ENCODE measurements around the gene MIEF1.

Gene MIEF1

GRCh38 chr22:39470451-39471291, 31.4 kb upstream of the MIEF1 start:
- DNase-seq (ENCODE audit: low read depth in 2 of 3, low spot score in 2 of 3) = no peak

GRCh38 chr22:39471381-39472141, 30.5 kb upstream of the MIEF1 start:
- DNase-seq (ENCODE audit: low read depth in 2 of 3, low spot score in 2 of 3) = no peak

DNA sequence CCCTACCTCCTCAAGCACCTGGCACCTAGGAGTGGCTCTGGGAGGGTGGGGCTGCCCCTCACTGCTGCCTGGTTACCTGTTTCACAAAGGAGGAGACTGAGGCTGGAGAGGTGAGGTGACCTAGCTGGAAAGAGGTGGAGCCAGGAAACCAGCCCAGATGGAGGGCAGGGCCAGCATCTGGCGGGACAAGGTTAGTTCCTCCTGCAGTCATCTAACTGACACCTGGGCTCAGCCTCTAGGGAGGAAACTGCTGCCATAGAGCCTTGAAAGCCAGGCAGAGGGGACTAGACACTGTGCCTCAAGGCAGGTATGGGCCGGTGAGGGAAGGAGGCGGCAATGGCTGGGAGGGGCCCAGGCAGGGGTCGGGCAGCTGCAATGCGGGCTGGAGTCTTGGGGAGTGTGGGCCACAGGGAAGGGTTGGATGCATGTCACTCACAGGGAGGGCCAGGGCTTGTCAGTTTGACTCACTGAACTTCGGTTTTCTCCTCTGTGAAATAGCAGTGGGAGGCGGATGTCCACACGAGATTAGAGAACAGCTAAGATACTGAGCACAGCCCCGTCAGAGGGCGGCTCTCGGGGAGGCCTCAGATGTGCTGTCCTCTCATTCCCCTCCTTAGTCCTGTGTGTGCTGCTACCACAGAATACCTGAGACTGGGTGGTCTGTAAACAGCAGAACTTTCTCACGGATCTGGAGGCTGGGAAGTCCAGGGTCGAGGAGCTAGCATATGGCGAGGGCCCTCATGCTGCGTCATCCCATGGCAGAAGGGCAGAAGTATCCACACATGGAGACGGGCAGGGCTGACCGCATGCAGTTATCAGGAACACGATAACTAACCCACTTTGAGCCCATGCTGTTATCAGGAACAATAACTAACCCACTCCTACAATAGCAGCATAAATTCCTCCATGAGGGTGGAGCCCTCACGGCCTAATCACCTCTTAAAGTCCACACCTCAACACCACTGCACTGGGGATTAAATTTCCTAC, 29.2 kb upstream of the MIEF1 start:
- DNase-seq (ENCODE audit: low read depth in 2 of 3, low spot score in 2 of 3) = no peak

DNA sequence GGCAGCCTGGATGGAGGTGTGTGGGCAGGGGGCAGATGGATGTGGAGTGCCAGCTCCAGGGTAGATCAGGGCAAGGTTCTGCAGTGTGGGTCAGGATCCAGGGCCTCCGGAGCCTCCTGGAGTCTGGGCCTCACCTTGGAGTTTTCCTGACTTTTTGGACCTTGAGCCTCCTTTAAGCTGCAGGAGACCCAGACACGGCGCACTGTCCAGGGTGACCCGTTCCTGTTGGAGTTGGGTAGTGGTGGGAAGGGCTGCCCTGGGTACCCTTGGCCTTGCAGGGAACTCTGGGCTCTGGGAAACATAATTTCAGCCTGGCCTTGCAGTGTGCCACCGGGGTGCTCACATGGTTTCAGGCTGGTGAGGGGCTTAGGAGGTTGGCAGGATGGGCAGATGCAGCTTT, 28.2 kb upstream of the MIEF1 start:
- DNase-seq (ENCODE audit: low read depth in 2 of 3, low spot score in 2 of 3) = no peak

GRCh38 chr22:39474351-39475111, 27.6 kb upstream of the MIEF1 start:
- no peak for DNase-seq (ENCODE audit: low read depth in 2 of 3, low spot score in 2 of 3)

GRCh38 chr22:39475337-39475736, 26.8 kb upstream of the MIEF1 start:
- no peak for DNase-seq (ENCODE audit: low read depth in 2 of 3, low spot score in 2 of 3)

DNA sequence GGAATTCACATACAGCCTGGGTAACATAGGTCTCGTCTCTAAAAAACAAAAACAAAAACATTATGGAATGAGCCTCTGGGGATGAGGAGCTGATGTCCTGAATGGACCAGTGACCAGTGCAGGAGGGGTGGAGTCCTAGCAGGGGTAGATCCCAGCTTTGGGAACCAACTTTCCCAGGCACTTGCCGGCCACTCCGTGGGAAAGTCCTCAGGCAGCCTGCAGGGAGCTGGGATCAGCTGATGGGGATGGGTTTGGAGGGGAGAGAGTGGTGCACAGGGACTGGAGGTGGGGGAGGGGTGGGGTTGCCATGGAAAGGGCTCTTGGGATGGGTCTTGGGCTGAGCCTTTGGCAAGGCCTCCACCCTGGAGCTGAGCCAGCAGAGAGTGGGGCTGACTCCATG, 26.2 kb upstream of the MIEF1 start:
- no peak for DNase-seq (ENCODE audit: low read depth in 2 of 3, low spot score in 2 of 3)

- DNase-seq (ENCODE audit: low read depth in 2 of 3, low spot score in 2 of 3) = no peak
These were observed 25.4 kb upstream of the MIEF1 start for GRCh38 chr22:39476664-39477063.

DNA sequence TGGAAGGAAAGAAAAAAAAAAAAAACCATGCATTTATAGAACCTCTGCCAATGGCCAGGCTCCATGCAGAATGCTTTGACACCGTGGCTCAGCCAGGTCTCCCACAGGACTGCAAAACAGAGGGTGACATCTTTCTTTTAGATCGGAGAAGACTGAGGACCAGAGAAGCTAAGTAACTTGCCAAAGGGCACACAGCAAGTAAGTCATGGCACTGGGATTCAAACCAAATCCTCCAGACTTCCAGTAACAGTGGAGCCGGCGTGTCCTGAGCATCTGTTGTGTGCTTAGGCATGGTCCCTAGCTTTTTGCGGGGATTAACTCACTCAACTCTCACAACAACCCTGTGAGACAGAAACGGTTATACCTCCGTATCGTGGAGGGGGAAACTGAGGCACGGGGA, 24.5 kb upstream of the MIEF1 start:
- no peak for DNase-seq (ENCODE audit: low read depth in 2 of 3, low spot score in 2 of 3)

DNA sequence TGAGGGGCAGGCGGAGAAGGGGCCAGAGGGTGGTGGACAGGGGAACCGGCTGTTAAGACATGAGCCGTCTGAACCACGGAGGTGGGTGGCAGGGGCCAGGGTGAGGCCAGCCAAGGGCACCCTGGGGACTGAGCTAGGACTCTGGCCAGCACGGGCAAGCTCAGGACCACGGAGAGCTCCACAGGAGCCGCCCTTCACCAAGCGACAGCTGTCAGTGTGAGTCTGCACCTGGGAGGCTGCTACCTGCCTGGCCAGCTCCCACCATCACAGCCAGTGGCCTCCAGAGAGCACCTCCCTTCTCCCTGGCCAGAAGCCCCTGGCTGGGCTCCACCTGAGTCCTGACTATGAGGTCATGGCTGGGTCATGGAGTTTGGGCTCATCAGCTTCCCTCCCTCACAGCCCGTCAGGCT, 23.6 kb upstream of the MIEF1 start:
- no peak for DNase-seq (ENCODE audit: low read depth in 2 of 3, low spot score in 2 of 3)

GRCh38 chr22:39479254-39479653, 22.8 kb upstream of the MIEF1 start:
- DNase-seq (ENCODE audit: low read depth in 2 of 3, low spot score in 2 of 3) = no peak

DNA sequence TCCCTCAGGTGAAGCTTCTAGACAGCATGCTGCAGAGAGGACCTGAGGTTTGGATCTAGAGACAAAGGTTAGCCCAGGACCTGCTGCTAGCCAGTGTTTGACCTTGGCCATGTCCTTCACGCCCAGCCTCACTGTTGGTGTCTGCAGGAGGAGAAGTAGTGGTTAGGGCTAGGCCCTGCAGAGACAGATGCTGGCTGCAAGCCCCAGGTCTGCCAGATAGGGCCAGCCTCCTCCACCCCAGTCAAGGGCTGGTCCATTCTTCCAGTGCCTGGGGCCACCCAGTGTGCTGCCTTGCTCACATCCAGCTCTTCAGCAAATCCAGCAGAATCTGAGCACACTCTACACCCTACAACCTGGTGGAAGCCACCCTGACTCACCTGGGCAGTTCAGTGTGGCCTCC, 21.5 kb upstream of the MIEF1 start:
- no peak for DNase-seq (ENCODE audit: low read depth in 2 of 3, low spot score in 2 of 3)

GRCh38 chr22:39481054-39481453, 21.0 kb upstream of the MIEF1 start:
- no peak for DNase-seq (ENCODE audit: low read depth in 2 of 3, low spot score in 2 of 3)

GRCh38 chr22:39481595-39481994, 20.5 kb upstream of the MIEF1 start:
- DNase-seq (ENCODE audit: low read depth in 2 of 3, low spot score in 2 of 3) = no peak

DNA sequence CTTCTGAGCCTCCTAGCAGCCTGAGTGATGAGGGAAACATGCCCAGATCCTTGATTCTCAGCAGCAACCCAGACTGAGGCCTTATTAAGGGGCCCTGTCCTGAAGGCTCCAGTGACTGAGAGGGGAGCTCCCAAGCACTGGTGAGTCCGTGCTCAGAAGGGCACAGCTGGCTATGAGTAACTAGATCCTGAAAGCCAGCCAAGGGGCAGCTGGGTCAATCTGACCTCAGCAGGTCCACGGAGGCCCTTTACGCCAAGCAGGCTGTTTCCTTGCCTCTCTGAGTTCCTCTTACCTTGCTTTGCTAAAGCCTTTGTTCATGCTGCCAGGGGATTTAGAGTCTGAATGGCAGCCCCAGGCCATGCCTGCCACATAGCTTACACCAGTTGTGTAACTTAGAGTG, 19.3 kb upstream of the MIEF1 start:
- no peak for DNase-seq (ENCODE audit: low read depth in 2 of 3, low spot score in 2 of 3)

- DNase-seq (ENCODE audit: low read depth in 2 of 3, low spot score in 2 of 3) = no peak
These were observed 14.9 kb upstream of the MIEF1 start for GRCh38 chr22:39486951-39487825.

DNA sequence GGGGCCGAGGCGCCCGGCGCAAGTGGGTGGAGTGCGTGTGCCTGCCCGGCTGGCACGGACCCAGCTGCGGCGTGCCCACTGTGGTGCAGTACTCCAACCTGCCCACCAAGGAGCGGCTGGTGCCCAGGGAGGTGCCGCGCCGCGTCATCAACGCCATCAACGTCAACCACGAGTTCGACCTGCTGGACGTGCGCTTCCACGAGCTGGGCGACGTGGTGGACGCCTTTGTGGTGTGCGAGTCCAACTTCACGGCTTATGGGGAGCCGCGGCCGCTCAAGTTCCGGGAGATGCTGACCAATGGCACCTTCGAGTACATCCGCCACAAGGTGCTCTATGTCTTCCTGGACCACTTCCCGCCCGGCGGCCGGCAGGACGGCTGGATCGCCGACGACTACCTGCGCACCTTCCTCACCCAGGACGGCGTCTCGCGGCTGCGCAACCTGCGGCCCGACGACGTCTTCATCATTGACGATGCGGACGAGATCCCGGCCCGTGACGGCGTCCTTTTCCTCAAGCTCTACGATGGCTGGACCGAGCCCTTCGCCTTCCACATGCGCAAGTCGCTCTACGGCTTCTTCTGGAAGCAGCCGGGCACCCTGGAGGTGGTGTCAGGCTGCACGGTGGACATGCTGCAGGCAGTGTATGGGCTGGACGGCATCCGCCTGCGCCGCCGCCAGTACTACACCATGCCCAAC, 14.1 kb upstream of the MIEF1 start:
- DNase-seq (ENCODE audit: low read depth in 2 of 3, low spot score in 2 of 3) = no peak

- DNase-seq (ENCODE audit: low read depth in 2 of 3, low spot score in 2 of 3) = no peak
These were observed 13.5 kb upstream of the MIEF1 start for GRCh38 chr22:39488563-39489083.
